A673 (cell line): Measurements from ENCODE around the gene NFKBIZ. TPM values are rescaled to one million over a fixed set of nuclear protein-coding genes. Genes with fewer than 3 reads are reported as not detected.

ENCODE experiments used
- BruUV-seq: library from RNA; stranded (reverse); fragments of 400-500 nt; replicated peaks from 2 replicates; lab custom pipeline; 2021; lab: Mats Ljungman, UMichigan
- CTCF ChIA-PET: fragments of 300-600 bp; sonication (Branson Sonifier 250); formaldehyde crosslinking; loops from one replicate; lab custom pipeline; 2022; ENCODE audit warnings: antibody characterized with exemption; lab: Charles Lee
- POLR2A ChIA-PET: fragments of 300-600 bp; sonication (Branson Sonifier 250); formaldehyde crosslinking; loops from one replicate; lab custom pipeline; 2022; ENCODE audit warnings: antibody characterized with exemption; ENCODE audit not compliant: low non-redundant PET; lab: Charles Lee
- DNase-seq: peaks from one replicate; pipeline ENCODE4 v3.0.0-alpha.2; 2015; ENCODE audit warnings: low spot score
- H3K27ac ChIP-seq: fragments of 200-600 bp; sonication (generic); 2 replicates; pipeline ENCODE4 v1.5.1; 2016; ENCODE audit warnings: mixed run types, low read depth, mild to moderate bottlenecking, mixed read lengths, antibody characterized with exemption, low read length; ENCODE audit not compliant: poor library complexity, severe bottlenecking
- H3K27me3 ChIP-seq: fragments of 200-600 bp; sonication (generic); replicated peaks from 2 replicates; pipeline ENCODE4 v1.6.1; 2017; ENCODE audit warnings: mixed run types, low read depth, mild to moderate bottlenecking, mixed read lengths, antibody characterized with exemption, low read length; ENCODE audit not compliant: insufficient read depth, poor library complexity
- H3K36me3 ChIP-seq: fragments of 200-600 bp; sonication (generic); 2 replicates; pipeline ENCODE4 v1.6.1; 2016; ENCODE audit warnings: mixed run types, mild to moderate bottlenecking, mixed read lengths, antibody characterized with exemption, low read length; ENCODE audit not compliant: insufficient read depth, poor library complexity, severe bottlenecking
- H3K4me1 ChIP-seq: fragments of 200-600 bp; sonication (generic); 2 replicates; pipeline ENCODE4 v1.6.1; 2017; ENCODE audit warnings: mixed run types, mild to moderate bottlenecking, mixed read lengths, antibody characterized with exemption, low read length; ENCODE audit not compliant: insufficient read depth, poor library complexity, severe bottlenecking
- H3K4me3 ChIP-seq: fragments of 200-600 bp; sonication (generic); 2 replicates; pipeline ENCODE4 v1.5.1; 2016; ENCODE audit warnings: low read depth, mixed run types, mild to moderate bottlenecking, mixed read lengths, low read length; ENCODE audit not compliant: poor library complexity, severe bottlenecking
- H3K9me3 ChIP-seq: fragments of 200-600 bp; sonication (generic); 2 replicates; pipeline ENCODE4 v1.6.1; 2016; ENCODE audit warnings: mixed run types, low read depth, mild to moderate bottlenecking, mixed read lengths, antibody characterized with exemption, low read length; ENCODE audit not compliant: poor library complexity, severe bottlenecking
- CTCF ChIP-seq: fragments of 300-800, 200-600 bp; sonication (generic); conservative IDR thresholded peaks from 2 replicates; pipeline ENCODE4 v1.5.1; 2017; ENCODE audit warnings: low read depth, mild to moderate bottlenecking, antibody characterized with exemption, low read length, moderate library complexity, mixed read lengths
- EZH2 ChIP-seq: fragments of 200-600 bp; sonication (generic); IDR thresholded peaks from 2 replicates; pipeline ENCODE4 v1.6.1; 2017; ENCODE audit warnings: borderline replicate concordance, low read depth, mild to moderate bottlenecking, mixed read lengths, antibody characterized with exemption, low read length; ENCODE audit not compliant: poor library complexity, severe bottlenecking
- intact Hi-C: fragments of 100-400 bp; cut with micrococcal nuclease; formaldehyde crosslinking; loops from one replicate; pipeline ENCODE4 v1.10.0; 2022; ENCODE audit not compliant: unreplicated experiment
- total RNA-seq: library from RNA; stranded (reverse); gene quantifications from 2 replicates; pipeline ENCODE4 v1.2.3, GENCODE V29; 2021

The NFKBIZ gene
- total RNA-seq, 1 experiment from 2014 or later = 15.1 TPM

DNA sequence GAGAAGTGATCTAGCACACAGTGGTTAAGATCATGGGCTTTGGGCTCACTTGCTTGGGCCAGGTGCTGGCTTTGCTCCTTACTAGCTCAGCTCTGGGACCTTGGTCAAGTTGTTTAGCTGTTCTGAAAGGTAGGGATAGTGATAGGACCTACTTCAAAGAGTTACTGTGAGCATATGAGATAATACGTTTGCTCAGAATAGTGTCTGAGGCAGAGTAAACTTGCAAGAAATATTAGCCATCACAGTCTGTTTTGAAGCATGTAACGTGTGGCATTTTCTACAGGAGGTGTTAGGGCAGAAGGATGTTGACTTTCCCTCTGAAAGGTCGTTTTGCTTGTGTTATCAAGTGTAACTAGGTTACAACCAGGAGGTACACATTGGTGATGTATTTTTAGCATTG is 34.5 kb upstream of the NFKBIZ start:
- intact Hi-C loops = loop anchor here (1.0 to 10.0 kb wide), 3 partner anchors 223 to 712 kb away; no protein-coding TSS in a partner anchor
- no TSS peak for BruUV-seq
- DNase-seq = no peak
- no peaks in the 10 kb centered on the region for H3K27me3 ChIP-seq
- ChIA-PET CTCF (interaction anchor here (1.2 to 1.7 kb wide), 4 partner anchors 224 to 722 kb away, joined by 6 to 33 read pairs (median 8); no protein-coding TSS in a partner anchor), POLR2A (interaction anchor here (0.8 kb wide), 1 partner anchor 289 kb away, joined by 8 read pairs; no protein-coding TSS in a partner anchor)
- H3K27ac ChIP-seq = peak overlapping the region; percentile 51
- no peak for TF ChIP-seq CTCF
- TF ChIP-seq EZH2 = no peak
- H3K36me3 ChIP-seq = peaks cover 2% of the 10 kb centered on the region
- H3K9me3 ChIP-seq = no peaks in the 10 kb centered on the region
- no peak overlapping the region for H3K4me3 ChIP-seq
- peaks cover 29% of the 10 kb centered on the region for H3K4me1 ChIP-seq

DNA sequence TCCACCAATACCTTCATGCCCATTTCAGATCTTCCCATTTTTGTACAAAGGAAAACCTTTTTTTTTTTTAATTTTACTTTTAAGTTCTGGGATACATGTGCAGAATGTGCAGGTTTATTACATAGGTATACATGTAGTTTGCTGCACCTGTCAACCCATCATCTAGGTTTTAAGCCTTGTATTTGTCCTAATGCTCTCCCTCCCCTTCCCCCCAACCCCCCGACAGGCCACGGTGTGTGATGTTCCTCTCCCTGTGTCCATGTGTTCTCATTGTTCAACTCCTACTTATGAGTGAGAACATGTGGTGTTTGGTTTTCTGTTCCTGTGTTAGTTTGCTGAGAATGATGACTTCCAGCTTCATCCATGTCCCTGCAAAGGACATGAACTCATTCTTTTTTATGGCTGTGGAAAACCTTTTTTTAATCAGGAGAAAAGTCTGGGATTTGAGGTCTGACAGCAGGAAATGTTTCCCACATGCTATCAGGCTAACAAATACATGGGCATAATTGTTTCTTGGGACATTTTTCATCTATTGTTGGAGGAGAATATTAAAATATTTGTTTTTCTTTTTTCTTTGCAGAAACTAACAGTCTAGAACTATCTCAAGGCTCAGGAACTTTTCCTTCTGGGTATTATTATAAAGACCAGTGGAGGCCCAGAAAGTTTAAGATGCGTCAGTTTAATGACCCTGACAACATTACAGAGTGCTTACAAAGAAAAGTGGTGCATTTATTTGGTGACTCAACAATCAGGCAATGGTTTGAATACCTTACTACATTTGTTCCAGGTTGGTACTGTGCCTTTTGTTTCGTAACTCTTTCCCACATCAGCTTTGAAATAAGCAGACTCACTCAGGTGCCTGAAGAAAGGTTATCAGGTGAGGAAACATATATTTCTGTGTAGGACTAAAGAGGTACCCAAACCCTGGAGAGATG is 32.8 kb upstream of the NFKBIZ start:
- ChIA-PET POLR2A (no interaction called here), CTCF (interaction anchor here (1.5 kb wide), 1 partner anchor 409 kb away, joined by 3 read pairs; no protein-coding TSS in a partner anchor)
- Histone ChIP-seq H3K4me3 (no peak overlapping the region), H3K4me1 (peaks cover 24% of the 10 kb centered on the region), H3K27me3 (no peaks in the 10 kb centered on the region), H3K9me3 (no peaks in the 10 kb centered on the region), H3K27ac (no peak overlapping the region), H3K36me3 (peaks cover 3% of the 10 kb centered on the region)
- DNase-seq = no peak
- no TSS peak for BruUV-seq
- intact Hi-C loops = loop anchor here (10.0 kb wide), 1 partner anchor 268 kb away; no protein-coding TSS in a partner anchor
- TF ChIP-seq CTCF = no peak
- TF ChIP-seq EZH2 = no peak

DNA sequence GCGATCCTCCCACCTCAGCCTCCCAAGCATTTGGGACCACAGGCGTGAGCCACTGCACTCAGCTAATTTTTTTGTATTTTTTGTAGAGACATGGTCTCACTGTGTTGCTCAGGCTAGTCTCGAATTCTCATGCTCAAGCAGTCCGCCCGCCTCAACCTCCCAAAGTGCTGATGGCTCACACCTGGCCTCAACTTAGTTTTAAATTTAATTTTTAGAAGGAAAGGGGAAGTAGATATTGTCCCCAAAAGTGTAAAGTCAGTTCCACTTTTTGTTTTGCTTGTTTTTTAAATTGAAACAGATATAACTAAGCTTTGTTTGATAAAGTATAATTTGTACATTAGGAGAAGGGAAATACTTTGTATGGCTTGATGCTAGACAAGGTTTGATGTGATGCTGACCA is 31.3 kb upstream of the NFKBIZ start:
- Histone ChIP-seq H3K27ac (no peak overlapping the region), H3K36me3 (peaks cover 3% of the 10 kb centered on the region), H3K27me3 (no peaks in the 10 kb centered on the region), H3K4me3 (no peak overlapping the region), H3K9me3 (no peaks in the 10 kb centered on the region), H3K4me1 (peaks cover 23% of the 10 kb centered on the region)
- POLR2A ChIA-PET = no interaction called here
- TF ChIP-seq EZH2 (no peak), CTCF (no peak)
- CTCF ChIA-PET = no interaction called here
- intact Hi-C loops = loop anchor here (10.0 kb wide), 1 partner anchor 267 kb away; no protein-coding TSS in a partner anchor
- no TSS peak for BruUV-seq
- DNase-seq = no peak
